ENCODE data around the gene ARHGAP32.

DNA sequence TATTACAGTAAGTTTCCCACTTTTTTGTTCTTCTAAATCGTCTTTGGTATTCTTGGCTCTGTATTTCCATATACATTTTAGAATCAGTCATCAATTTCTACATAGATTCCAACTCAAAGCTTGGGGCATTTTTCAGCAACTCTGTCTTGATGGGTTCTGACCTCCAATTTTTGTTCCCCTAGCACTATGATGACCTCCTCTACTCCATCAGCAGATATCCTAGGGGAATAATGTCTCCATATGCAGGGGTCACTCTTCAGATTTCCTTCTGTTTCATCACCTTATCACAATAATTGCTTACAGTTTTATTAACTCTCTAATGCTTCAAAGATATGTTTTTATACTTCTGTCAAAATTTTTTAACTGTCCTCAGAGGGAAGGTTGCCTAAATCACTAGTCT lies 158.1 kb downstream of the ARHGAP32 start:
- no peak for TF ChIP-seq POLR2A (IDR thresholded peaks at IDR 0.05; ENCODE audit: low read depth, low read length)
- TF ChIP-seq POLR2AphosphoS5 (IDR thresholded peaks at IDR 0.05; ENCODE audit: low read depth, low read length), result no peak
- no peak for TF ChIP-seq POU2F2 (IDR thresholded peaks at IDR 0.05; ENCODE audit: low read depth, low read length)
